SK-N-SH treated with all-trans-retinoic acid at 6 μM for 48 hours (cell line): ENCODE measurements around the gene ACTR10.

ENCODE experiments used
- ATAC-seq: fragments of 200-7000 bp; cut with Tn5 transposase; 3 replicates; pipeline ENCODE4 v1.9.1; 2020; ENCODE audit warnings: mild to moderate bottlenecking, moderate library complexity
- ARNTL ChIP-seq: fragments of 450-650 bp; formaldehyde crosslinking; IDR thresholded peaks from 2 replicates; pipeline ENCODE4 v1.5.0; 2020; ENCODE audit warnings: low read depth, mild to moderate bottlenecking, moderate library complexity, borderline replicate concordance
- CSDC2 ChIP-seq: fragments of 250-450 bp; sonication (Bioruptor Pico); IDR thresholded peaks from 2 replicates; pipeline ENCODE4 v1.5.0; 2020; ENCODE audit warnings: mild to moderate bottlenecking, moderate library complexity
- ESRRG ChIP-seq: fragments of 250-450 bp; sonication (Bioruptor Pico); IDR thresholded peaks from 2 replicates; pipeline ENCODE4 v1.6.1; 2021; ENCODE audit warnings: mild to moderate bottlenecking
- GLIS3 ChIP-seq: fragments of 250-450 bp; sonication (Bioruptor Pico); IDR thresholded peaks from 2 replicates; pipeline ENCODE4 v1.5.0; 2020; ENCODE audit warnings: mild to moderate bottlenecking, moderate library complexity
- OSR1 ChIP-seq: fragments of 250-450 bp; sonication (Bioruptor Pico); IDR thresholded peaks from 2 replicates; pipeline ENCODE4 v1.8.0; 2022; ENCODE audit warnings: moderate library complexity, mild to moderate bottlenecking, inconsistent platforms
- PPARA ChIP-seq: fragments of 250-450 bp; sonication (Bioruptor Pico); IDR thresholded peaks from 2 replicates; pipeline ENCODE4 v1.5.0; 2020; ENCODE audit warnings: mild to moderate bottlenecking, borderline replicate concordance
- SNAI2 ChIP-seq: fragments of 250-450 bp; sonication (Bioruptor Pico); IDR thresholded peaks from 2 replicates; pipeline ENCODE4 v1.5.0; 2020; ENCODE audit warnings: mild to moderate bottlenecking, moderate library complexity
- TOX ChIP-seq: fragments of 250-450 bp; sonication (Bioruptor Pico); IDR thresholded peaks from 2 replicates; pipeline ENCODE4 v1.8.0; 2021; ENCODE audit warnings: mild to moderate bottlenecking, moderate library complexity, borderline replicate concordance
- ZC3H10 ChIP-seq: fragments of 250-450 bp; sonication (Bioruptor Pico); IDR thresholded peaks from 2 replicates; pipeline ENCODE4 v1.5.1; 2021; ENCODE audit warnings: mild to moderate bottlenecking, moderate library complexity
- ZFP3 ChIP-seq: fragments of 250-450 bp; sonication (Bioruptor Pico); IDR thresholded peaks from 2 replicates; pipeline ENCODE4 v1.5.0; 2020; ENCODE audit warnings: mild to moderate bottlenecking, moderate library complexity
- ZNF565 ChIP-seq: fragments of 450-650 bp; formaldehyde crosslinking; conservative IDR thresholded peaks from 2 replicates; pipeline ENCODE4 v1.5.0; 2020; ENCODE audit warnings: low read depth, mild to moderate bottlenecking, moderate library complexity
- ZNF70 ChIP-seq: fragments of 450-650 bp; formaldehyde crosslinking; IDR thresholded peaks from 2 replicates; pipeline ENCODE4 v1.5.0; 2020; ENCODE audit warnings: mild to moderate bottlenecking, moderate library complexity
- ZNF8 ChIP-seq: fragments of 450-650 bp; formaldehyde crosslinking; IDR thresholded peaks from 2 replicates; pipeline ENCODE4 v1.5.0; 2020; ENCODE audit warnings: mild to moderate bottlenecking, moderate library complexity
- TF ChIP-seq, protein P1 (sequence below): fragments of 250-450 bp; sonication (Bioruptor Pico); IDR thresholded peaks from 2 replicates; pipeline ENCODE4 v1.5.1; 2020; ENCODE audit warnings: low read depth, mild to moderate bottlenecking, moderate library complexity
- TF ChIP-seq, protein P2 (sequence below): fragments of 250-450 bp; sonication (Bioruptor Pico); IDR thresholded peaks from 2 replicates; pipeline ENCODE4 v1.5.0; 2020; ENCODE audit warnings: mild to moderate bottlenecking, moderate library complexity
- TF ChIP-seq, protein P3 (sequence below): fragments of 250-450 bp; sonication (Bioruptor Pico); IDR thresholded peaks from 2 replicates; pipeline ENCODE4 v1.8.0; 2020; ENCODE audit warnings: mild to moderate bottlenecking, moderate library complexity, borderline replicate concordance
- TF ChIP-seq, protein P4 (sequence below): fragments of 250-450 bp; sonication (Bioruptor Pico); IDR thresholded peaks from 2 replicates; pipeline ENCODE4 v1.5.1; 2021; ENCODE audit warnings: mild to moderate bottlenecking, moderate library complexity
- TF ChIP-seq, protein P5 (sequence below): fragments of 250-450 bp; sonication (Bioruptor Pico); IDR thresholded peaks from 2 replicates; pipeline ENCODE4 v1.8.0; 2021; ENCODE audit warnings: low read depth, mild to moderate bottlenecking, moderate library complexity, borderline replicate concordance

ACTR10 gene

DNA sequence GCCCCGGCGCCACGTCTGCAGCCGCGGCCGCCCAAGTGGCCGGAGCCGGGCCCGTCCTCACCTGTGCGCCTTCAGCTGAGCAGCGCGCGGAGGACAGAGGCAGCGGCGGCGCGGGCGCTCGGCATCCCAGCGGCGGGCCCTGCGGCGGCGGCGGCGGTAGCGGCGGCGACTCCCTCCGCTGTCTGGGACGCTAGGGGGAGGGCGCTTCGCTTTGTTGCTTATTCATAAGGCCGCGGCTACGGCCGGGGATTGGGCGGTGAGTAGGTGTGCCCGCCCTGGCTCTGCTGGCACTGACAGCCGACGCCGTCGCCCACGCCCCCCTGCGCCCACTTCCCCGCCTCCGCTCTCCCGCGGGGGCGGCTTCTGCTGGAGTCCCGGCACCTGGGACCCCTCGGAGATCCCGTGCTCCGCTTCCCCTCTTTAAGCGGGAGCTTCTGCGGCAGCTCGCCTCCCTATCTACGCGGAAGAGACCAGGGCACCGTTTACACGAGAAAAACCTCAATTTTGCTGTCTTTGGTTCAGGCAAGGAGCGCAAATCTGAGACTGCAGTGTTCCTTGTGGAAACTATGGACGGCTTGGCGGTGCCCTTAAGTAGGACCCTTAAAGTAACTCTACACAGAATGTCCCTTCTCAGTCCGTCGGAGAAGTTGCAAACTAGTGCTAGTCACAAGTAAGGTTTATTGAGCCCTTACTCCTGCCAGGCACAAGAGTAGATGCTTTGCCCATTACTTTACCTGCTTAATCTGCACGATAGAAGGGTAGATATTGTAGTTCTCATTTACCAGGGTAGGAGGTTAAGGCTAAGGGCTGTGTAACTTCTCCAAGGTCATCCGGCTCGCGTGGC, 47.7 kb upstream of the ACTR10 start, which contains the start of gene ARMH4:
Gene ARMH4 (minus strand): TSS at position 200 of the 844 bp plus-strand sequence. CDS start 12,855 bp downstream, outside the sequence.
- ATAC-seq = peak; percentile 95
- TF ChIP-seq ZC3H10 (CRISPR knock-in tag) (no peak), TOX (CRISPR knock-in tag) (no peak), CSDC2 (CRISPR knock-in tag) (no peak), ARNTL (CRISPR knock-in tag) (no peak)
- TF ChIP-seq, protein P1, sequence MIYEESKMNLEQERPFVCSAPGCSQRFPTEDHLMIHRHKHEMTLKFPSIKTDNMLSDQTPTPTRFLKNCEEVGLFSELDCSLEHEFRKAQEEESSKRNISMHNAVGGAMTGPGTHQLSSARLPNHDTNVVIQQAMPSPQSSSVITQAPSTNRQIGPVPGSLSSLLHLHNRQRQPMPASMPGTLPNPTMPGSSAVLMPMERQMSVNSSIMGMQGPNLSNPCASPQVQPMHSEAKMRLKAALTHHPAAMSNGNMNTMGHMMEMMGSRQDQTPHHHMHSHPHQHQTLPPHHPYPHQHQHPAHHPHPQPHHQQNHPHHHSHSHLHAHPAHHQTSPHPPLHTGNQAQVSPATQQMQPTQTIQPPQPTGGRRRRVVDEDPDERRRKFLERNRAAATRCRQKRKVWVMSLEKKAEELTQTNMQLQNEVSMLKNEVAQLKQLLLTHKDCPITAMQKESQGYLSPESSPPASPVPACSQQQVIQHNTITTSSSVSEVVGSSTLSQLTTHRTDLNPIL (CRISPR knock-in tag) = no peak

DNA sequence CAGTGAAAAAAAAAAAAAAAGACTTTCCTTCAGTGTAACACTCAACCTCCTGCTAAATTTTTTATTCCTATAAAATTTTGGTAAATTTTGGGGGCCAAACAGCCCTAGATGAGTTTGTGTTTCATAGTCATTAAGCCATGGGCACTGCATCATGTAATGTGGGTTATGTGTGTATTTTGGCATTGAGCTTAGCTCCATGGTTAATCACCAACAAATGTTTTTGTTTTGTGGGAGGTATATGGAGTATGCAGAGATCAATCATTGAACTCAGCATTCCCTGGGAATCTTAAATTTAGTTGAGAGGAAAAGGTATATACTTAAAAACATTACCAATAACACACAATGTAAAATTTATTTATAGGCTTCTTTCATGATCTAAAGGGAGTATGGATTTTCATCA, 39.4 kb upstream of the ACTR10 start:
- TF ChIP-seq ZC3H10 (CRISPR knock-in tag) (no peak), GLIS3 (CRISPR knock-in tag) (no peak), ZNF70 (no peak), ZNF565 (no peak), ZFP3 (no peak), CSDC2 (CRISPR knock-in tag) (no peak), ZNF8 (CRISPR knock-in tag) (no peak), SNAI2 (CRISPR knock-in tag) (no peak), OSR1 (CRISPR knock-in tag) (no peak), ESRRG (no peak), ARNTL (CRISPR knock-in tag) (no peak), TOX (CRISPR knock-in tag) (no peak), PPARA (CRISPR knock-in tag) (no peak)
- TF ChIP-seq, protein P2, sequence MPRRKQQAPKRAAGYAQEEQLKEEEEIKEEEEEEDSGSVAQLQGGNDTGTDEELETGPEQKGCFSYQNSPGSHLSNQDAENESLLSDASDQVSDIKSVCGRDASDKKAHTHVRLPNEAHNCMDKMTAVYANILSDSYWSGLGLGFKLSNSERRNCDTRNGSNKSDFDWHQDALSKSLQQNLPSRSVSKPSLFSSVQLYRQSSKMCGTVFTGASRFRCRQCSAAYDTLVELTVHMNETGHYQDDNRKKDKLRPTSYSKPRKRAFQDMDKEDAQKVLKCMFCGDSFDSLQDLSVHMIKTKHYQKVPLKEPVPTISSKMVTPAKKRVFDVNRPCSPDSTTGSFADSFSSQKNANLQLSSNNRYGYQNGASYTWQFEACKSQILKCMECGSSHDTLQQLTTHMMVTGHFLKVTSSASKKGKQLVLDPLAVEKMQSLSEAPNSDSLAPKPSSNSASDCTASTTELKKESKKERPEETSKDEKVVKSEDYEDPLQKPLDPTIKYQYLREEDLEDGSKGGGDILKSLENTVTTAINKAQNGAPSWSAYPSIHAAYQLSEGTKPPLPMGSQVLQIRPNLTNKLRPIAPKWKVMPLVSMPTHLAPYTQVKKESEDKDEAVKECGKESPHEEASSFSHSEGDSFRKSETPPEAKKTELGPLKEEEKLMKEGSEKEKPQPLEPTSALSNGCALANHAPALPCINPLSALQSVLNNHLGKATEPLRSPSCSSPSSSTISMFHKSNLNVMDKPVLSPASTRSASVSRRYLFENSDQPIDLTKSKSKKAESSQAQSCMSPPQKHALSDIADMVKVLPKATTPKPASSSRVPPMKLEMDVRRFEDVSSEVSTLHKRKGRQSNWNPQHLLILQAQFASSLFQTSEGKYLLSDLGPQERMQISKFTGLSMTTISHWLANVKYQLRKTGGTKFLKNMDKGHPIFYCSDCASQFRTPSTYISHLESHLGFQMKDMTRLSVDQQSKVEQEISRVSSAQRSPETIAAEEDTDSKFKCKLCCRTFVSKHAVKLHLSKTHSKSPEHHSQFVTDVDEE = no peak
- TF ChIP-seq, protein P3, sequence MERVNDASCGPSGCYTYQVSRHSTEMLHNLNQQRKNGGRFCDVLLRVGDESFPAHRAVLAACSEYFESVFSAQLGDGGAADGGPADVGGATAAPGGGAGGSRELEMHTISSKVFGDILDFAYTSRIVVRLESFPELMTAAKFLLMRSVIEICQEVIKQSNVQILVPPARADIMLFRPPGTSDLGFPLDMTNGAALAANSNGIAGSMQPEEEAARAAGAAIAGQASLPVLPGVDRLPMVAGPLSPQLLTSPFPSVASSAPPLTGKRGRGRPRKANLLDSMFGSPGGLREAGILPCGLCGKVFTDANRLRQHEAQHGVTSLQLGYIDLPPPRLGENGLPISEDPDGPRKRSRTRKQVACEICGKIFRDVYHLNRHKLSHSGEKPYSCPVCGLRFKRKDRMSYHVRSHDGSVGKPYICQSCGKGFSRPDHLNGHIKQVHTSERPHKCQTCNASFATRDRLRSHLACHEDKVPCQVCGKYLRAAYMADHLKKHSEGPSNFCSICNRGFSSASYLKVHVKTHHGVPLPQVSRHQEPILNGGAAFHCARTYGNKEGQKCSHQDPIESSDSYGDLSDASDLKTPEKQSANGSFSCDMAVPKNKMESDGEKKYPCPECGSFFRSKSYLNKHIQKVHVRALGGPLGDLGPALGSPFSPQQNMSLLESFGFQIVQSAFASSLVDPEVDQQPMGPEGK (CRISPR knock-in tag) = no peak
- TF ChIP-seq, protein P1 (CRISPR knock-in tag) = no peak
- TF ChIP-seq, protein P4, sequence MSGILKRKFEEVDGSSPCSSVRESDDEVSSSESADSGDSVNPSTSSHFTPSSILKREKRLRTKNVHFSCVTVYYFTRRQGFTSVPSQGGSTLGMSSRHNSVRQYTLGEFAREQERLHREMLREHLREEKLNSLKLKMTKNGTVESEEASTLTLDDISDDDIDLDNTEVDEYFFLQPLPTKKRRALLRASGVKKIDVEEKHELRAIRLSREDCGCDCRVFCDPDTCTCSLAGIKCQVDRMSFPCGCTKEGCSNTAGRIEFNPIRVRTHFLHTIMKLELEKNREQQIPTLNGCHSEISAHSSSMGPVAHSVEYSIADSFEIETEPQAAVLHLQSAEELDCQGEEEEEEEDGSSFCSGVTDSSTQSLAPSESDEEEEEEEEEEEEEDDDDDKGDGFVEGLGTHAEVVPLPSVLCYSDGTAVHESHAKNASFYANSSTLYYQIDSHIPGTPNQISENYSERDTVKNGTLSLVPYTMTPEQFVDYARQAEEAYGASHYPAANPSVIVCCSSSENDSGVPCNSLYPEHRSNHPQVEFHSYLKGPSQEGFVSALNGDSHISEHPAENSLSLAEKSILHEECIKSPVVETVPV (CRISPR knock-in tag) = no peak
- TF ChIP-seq, protein P5, sequence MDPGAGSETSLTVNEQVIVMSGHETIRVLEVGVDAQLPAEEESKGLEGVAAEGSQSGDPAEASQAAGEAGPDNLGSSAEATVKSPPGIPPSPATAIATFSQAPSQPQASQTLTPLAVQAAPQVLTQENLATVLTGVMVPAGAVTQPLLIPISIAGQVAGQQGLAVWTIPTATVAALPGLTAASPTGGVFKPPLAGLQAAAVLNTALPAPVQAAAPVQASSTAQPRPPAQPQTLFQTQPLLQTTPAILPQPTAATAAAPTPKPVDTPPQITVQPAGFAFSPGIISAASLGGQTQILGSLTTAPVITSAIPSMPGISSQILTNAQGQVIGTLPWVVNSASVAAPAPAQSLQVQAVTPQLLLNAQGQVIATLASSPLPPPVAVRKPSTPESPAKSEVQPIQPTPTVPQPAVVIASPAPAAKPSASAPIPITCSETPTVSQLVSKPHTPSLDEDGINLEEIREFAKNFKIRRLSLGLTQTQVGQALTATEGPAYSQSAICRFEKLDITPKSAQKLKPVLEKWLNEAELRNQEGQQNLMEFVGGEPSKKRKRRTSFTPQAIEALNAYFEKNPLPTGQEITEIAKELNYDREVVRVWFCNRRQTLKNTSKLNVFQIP (CRISPR knock-in tag) = no peak
- no peak for ATAC-seq
